ENCODE measurements around the gene DNAH8. TPM values are rescaled to one million over a fixed set of nuclear protein-coding genes. Genes with fewer than 3 reads are reported as not detected.

The DNAH8 gene
- total RNA-seq, 2 experiments from 2014 or later, result 0.04 TPM

DNA sequence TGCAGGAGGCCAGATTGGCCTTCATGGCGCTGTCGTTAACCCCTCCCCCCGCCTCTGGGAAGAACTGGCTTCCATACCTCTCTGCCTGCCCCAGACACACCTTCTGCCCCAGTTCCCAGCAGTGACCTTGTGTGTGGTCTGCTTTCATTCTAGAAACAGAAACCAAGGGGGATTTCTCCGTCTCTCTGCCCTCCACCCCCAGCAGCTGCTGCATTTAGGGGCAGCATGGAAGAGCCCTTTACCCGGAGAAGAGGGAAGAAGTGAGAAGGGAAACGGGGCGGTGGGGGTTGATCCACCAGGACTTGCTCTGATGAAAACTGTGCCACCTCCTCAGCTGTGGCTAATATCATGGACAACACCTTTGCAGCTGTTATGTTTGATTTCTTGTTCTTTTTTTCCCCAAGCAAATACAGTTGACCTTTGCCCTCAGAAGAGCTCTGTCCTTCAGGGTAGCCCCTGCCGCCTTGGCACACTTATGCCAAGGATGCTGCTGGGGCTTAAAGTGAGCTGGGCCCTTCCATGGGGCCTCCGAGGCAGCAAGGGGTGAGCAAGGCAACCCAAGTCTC, 339.5 kb downstream of the DNAH8 start:
- CTCF ChIA-PET, result no interaction called here
- POLR2A ChIA-PET, result no interaction called here

GRCh38 chr6:39055661-39056060, 340.6 kb downstream of the DNAH8 start:
- CTCF ChIA-PET, result no interaction called here

DNA sequence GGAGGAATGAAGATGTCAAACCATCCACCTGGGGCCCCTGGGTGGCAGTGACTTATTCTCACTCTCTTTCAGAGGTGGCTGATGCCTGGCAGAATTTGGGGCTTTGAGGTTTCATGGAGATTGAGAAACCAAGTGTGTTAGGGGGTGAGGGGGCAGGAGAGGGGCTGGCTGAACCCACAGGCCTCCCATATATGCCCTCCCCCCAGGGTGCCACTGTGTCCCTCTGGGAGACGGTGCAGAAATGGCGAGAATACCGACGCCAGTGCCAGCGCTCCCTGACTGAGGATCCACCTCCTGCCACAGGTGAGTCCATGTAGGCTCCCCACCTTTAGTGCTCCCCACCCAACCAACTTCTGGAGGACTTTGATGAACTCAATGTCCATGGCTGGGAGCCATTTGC, 341.1 kb downstream of the DNAH8 start:
- ChIA-PET CTCF (no interaction called here), POLR2A (no interaction called here)

More at GRCh38 chr6:39055661-39056060, 340.6 kb downstream of the DNAH8 start:
- POLR2A ChIA-PET, result interaction anchor here (0.6 kb wide), 1 partner anchor 63 kb away, joined by 3 read pairs; no protein-coding TSS in a partner anchor

- CTCF ChIA-PET, result no interaction called here
- POLR2A ChIA-PET, result no interaction called here
Measured at GRCh38 chr6:39056681-39057080, 341.6 kb downstream of the DNAH8 start.

DNA sequence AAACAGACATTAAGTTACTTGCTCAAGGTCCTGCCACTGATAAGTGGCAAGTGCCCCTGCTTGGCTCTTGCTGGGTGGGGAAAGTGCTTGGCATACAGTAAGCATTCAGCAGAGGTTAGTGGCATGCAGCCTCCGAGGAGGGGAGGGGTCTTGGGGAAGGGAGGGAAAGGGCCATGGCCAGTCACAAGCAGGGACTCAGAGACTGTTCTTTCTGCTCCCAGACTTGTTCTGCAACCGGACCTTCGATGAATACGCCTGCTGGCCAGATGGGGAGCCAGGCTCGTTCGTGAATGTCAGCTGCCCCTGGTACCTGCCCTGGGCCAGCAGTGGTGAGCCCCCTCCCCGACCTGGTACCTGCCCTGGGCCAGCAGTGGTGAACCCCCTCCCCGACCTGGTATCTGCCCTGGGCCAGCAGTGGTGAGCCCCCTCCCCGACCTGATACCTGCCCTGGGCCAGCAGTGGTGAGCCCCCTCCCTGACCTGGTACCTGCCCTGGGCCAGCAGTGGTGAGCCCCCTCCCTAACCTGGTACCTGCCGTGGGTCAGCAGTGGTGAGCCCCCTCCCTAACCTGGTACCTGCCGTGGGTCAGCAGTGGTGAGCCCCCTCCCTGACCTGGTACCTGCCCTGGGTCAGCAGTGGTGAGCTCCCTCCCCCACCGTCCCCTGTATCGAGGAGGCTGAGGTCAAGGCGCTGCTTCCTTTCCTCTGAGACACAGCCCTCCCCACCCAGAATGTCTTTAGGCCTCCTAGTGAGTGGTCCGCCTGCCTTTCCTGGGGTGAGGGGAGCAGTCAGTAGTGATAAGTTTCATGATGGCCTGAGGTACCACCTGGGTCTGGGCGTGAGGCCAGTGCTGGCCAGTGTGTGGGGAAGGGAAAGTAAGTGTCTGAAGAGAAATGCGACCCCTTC, 342.4 kb downstream of the DNAH8 start:
- POLR2A ChIA-PET, result no interaction called here
- CTCF ChIA-PET, result no interaction called here

DNA sequence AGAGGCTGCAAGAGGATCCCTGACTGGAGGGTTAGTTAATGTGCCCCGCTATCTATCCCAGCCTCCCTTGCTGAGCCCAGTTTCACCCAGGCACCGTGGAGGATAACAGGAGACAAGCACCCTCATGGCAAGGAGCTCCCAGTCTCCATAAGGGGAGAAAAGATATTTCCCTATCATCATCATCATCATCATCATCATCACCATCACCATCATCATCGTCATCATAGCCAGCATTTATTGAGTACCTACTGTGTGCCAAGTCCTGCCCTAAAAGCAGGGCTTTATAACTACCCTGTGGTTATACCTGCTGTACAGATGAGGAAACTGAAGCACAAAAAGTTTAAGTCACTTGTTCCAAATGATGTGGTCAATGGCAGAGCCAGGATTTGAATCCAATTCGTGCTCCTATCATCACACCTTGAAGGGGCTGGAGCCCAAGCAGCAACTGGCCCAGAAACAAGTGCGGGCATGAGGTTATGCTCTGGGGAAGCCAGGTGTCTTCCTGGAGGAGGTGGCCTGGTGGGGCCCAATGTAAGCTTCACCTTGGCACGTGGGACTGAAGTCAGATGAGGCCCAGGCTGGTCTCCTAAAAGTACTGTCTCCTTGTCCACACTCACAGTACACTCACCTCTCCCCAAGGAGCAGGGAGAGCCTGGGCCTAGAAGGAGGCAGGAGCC, 343.5 kb downstream of the DNAH8 start:
- ChIA-PET POLR2A (no interaction called here), CTCF (no interaction called here)

DNA sequence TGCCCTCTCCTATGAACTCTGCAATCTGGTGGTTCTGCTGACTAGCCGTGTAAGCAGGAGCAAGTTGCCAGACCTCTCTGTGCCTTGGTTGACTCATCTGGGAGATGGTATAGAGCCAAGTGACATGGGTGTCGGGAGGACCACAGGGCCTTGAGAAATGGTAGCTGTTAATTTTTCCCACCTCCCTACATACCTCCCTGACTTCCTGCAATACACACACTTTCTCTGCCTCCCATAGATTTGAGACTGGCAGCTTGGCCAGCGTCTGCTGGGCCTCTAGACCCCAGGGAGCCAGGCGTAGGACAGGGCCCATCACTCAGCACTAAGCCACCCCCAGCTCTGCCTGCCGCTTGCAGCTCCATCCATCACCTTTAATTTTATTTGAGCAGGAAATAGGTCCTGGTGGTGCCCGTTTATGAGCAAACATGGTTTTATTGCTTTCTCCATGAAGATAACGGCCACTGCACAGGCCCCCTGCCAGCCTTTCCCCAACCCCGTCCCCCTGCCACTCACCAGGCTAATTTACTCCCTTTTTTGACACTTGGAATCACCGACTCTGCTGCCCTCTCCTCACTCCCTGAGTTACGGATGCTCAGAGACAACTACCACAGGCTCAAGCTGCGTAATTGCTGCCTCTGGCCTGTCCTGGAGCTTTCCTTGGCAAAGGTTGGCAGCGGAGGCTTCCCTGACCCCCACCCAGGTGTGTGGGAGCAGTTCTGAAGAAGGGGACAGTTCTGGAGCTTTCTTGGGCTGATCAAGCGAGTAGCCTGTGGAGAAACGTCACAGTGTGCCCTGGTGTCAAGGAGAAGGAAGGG, 344.6 kb downstream of the DNAH8 start:
- ChIA-PET CTCF (no interaction called here), POLR2A (no interaction called here)

DNA sequence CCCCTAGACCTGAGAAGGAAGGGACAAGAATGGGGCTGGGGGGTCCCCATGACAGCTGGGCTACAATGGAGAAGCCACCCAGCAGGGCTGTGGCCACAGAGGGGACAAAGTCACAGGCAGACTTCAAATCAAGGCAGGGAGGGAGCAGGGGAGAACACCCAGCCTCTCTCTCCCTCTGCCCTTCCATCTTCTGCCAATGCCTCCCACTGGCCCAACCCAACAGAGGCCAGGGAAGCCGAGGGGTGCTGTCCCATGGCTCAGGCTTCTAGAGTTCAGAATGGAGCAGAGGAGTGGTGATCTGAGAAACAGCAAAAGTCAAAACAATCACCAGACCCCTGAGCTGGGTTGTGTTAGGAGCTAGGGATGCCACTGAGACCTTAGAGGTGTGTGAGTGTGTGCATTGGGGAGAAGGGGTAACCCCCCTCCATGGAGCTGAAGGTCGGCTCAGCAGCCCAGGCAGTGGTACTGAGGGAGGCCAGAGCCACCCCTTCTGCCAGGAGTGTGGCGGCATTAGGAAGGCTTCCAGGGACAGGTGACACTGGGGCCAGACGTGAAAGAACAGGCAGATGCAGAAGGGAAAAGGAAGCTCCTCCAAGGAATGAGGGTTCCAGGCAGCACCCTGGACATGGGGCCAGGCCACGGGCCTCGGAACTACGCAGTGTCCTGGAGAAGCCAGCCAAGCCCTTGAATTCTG, 345.5 kb downstream of the DNAH8 start:
- CTCF ChIA-PET, result no interaction called here
- POLR2A ChIA-PET, result no interaction called here

- CTCF ChIA-PET, result no interaction called here
- POLR2A ChIA-PET, result no interaction called here
Measured at GRCh38 chr6:39061182-39061581, 346.1 kb downstream of the DNAH8 start.

- ChIA-PET CTCF (no interaction called here), POLR2A (no interaction called here)
Measured at GRCh38 chr6:39061588-39061987, 346.5 kb downstream of the DNAH8 start.

GRCh38 chr6:39062014-39062740, 347.1 kb downstream of the DNAH8 start:
- POLR2A ChIA-PET, result no interaction called here

DNA sequence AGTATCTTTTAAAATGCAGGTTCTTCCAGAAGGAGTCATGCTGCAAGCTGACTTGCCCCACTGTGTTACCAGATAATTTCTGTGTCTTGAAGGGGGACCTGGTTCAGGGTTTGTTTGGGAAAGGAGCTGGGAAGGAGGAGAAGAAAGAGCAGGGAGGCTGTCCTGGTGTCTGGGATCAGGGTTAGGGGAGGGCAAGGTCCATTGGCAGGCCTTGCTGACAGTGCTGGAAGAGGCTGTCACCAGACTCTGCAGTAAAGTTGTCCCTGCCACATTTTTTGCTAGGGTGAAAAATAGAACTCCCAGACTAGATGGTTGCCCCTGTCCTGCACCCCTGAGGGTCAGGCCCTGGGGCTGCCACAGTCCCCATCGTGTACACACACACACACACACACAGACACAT, 348.4 kb downstream of the DNAH8 start:
- POLR2A ChIA-PET, result no interaction called here

More at GRCh38 chr6:39062014-39062740, 347.1 kb downstream of the DNAH8 start:
- CTCF ChIA-PET, result no interaction called here

DNA sequence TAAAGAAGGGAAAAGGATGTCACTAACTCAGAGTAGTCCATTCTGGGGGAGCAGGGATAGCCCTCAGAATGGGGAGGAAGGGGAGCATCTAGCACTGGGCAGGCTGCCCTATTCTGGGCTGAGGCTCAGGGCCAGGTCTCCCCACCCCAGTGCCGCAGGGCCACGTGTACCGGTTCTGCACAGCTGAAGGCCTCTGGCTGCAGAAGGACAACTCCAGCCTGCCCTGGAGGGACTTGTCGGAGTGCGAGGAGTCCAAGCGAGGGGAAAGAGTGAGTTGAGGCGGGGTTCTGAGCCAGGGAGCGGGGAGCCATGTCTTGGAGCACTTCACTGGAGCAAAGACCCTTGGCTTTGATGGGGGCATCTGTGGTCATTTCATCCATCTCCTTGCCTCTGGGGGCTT, 350.4 kb downstream of the DNAH8 start:
- CTCF ChIA-PET, result no interaction called here
- POLR2A ChIA-PET, result no interaction called here

More for the DNA sequence above, 348.4 kb downstream of the DNAH8 start:
- CTCF ChIA-PET, result no interaction called here

DNA sequence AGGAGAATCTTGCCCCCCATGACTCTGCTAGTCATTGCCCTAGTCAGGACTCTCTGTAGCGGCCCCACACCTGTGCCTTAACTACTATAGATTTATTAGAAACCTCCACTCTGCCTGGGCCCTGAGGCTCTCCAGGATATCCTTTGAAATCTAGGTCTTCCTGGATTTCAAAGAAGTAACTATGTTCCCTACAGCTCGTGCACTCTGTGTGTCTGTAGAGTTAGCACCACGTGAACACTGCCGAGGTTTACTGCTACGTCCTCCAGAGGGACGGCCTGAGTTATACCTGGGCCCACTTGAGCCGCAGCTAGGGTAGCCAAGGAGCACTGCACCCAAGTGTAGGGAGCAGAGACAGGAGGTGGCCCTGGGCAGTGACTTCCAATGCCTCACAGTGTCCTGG, 353.3 kb downstream of the DNAH8 start:
- POLR2A ChIA-PET, result no interaction called here
- CTCF ChIA-PET, result no interaction called here

DNA sequence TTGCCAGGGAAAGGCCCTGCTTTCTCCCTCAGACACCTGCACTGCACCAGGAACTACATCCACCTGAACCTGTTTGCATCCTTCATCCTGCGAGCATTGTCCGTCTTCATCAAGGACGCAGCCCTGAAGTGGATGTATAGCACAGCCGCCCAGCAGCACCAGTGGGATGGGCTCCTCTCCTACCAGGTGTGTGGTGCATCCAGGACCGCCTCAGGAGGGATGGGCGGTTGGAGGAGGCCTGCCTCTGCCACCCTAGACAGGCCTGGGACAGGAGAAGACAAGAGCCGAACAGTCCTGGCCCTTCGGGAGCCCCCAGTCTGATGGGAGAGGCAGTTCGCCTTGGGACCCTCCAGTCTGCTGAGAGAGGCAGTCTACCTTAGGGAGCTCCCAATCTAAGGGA, 357.7 kb downstream of the DNAH8 start:
- POLR2A ChIA-PET, result no interaction called here
- CTCF ChIA-PET, result no interaction called here

- ChIA-PET POLR2A (no interaction called here), CTCF (no interaction called here)
Measured at GRCh38 chr6:39073471-39074355, 358.6 kb downstream of the DNAH8 start.

GRCh38 chr6:39074486-39074885, 359.4 kb downstream of the DNAH8 start:
- CTCF ChIA-PET, result no interaction called here
- POLR2A ChIA-PET, result interaction anchor here (0.6 kb wide), 1 partner anchor 31 kb away, joined by 4 read pairs; no protein-coding TSS in a partner anchor

Data from activated CD8-positive, alpha-beta memory T cell treated with anti-CD3 and anti-CD28 coated beads for 36 hours (primary cell).